ENCODE results near the gene RINT1. TPM values are rescaled to one million over a fixed set of nuclear protein-coding genes. Genes with fewer than 3 reads are reported as not detected.
A peak's percentile ranks its signal among the peaks of the same experiment; 100 is the strongest.

The RINT1 gene
- total and polyA plus RNA-seq, 2 of the 13 experiments (the other 11 are each of a cell fraction or from before 2014, with no cell fraction given), result 14.7 to 19.3 TPM

GRCh38 chr7:105521717-105522463, 10.1 kb upstream of the RINT1 start, which contains the start of gene PUS7 (continued):
- TF ChIP-seq ZBTB20 (CRISPR knock-in tag; IDR thresholded peaks at IDR 0.05; ENCODE audit: borderline replicate concordance, low read depth), result no peak; the same call in 1 of the 2 replicates
- TF ChIP-seq AHR (CRISPR knock-in tag; IDR thresholded peaks at IDR 0.05), result no peak
- TF ChIP-seq NFKB2 (CRISPR knock-in tag; IDR thresholded peaks at IDR 0.05; ENCODE audit: borderline replicate concordance), result no peak
- no peak for TF ChIP-seq TRAFD1 (CRISPR knock-in tag; IDR thresholded peaks at IDR 0.05; ENCODE audit: borderline replicate concordance)
- TF ChIP-seq MNT (IDR thresholded peaks at IDR 0.05), result no peak
- TF ChIP-seq GABPA (IDR thresholded peaks at IDR 0.05; ENCODE audit: low read depth, low read length), result no peak
- no peak for TF ChIP-seq GABPA (CRISPR knock-in tag; IDR thresholded peaks at IDR 0.05; ENCODE audit: low read depth)
- TF ChIP-seq POGZ (CRISPR knock-in tag; IDR thresholded peaks at IDR 0.05), result no peak
- no peak for TF ChIP-seq ATAD3A (CRISPR knock-in tag; IDR thresholded peaks at IDR 0.05)
- TF ChIP-seq NFATC3 (CRISPR knock-in tag; IDR thresholded peaks at IDR 0.05), result no peak
- TF ChIP-seq DRAP1 (CRISPR knock-in tag; IDR thresholded peaks at IDR 0.05), result 0 out of 2 replicates have a peak, but pooled peaks have one; percentile 4
- TF ChIP-seq PRDM15 (CRISPR knock-in tag; IDR thresholded peaks at IDR 0.05), result peak; percentile 68
- no peak; the same call in 1 of the 2 replicates for TF ChIP-seq ZBTB34 (CRISPR knock-in tag; IDR thresholded peaks at IDR 0.05)
- TF ChIP-seq BRCA1 (CRISPR knock-in tag; IDR thresholded peaks at IDR 0.05), result 0 out of 2 replicates have a peak, but pooled peaks have one; percentile 34
- TF ChIP-seq REPIN1 (CRISPR knock-in tag; IDR thresholded peaks at IDR 0.05; ENCODE audit: borderline replicate concordance, low read depth), result no peak
